Measurements from ENCODE around the gene RNU1-2. TPM values are rescaled to one million over a fixed set of nuclear protein-coding genes. Genes with fewer than 3 reads are reported as not detected.

The RNU1-2 gene
- total RNA-seq, result under 0.01 TPM in 2 replicates

GRCh38 chr1:16895598-16896315 lies at the start of gene RNU1-2:
Gene RNU1-2, plus strand, starts transcription at chr1:16895980.

DNA sequence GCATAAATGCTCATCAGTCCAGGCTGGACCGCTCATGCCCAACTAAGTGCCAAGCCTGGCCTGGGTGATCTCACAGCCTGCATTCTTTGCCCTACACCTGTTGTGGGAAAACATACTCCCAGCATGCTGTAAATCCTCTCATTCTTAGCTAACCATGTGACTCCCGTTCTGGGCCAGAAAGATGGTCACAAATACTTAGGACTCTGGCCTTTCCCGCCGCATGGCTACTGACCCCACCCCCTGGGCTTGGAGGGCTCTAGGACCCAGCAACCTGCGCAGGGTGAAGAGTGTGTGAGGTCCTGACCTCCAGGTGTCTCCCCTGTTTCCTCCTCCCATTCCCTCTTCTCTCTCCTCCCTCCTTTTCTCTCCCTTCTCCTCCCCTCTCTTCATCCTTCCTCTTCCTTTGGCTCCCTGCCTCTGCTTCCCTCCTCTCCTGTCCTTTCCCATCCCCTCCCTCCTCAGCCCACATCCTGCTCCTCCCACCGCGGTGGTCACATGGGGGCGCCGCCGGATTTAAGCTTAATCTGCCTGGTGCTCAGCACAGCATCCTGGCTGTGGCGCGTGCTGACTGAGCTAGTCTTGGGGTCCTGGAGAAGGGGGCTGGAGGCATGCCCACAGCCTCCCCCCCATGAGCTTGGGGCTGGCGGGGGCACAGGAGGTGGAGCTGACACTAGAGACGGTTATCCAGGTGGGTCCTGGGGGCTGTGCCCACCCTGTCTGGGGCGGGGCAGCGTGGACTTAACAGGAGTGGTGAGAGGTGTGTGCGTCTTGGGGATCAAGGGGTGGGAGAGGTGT lies 25.8 kb downstream of the RNU1-2 start, which contains the start of gene CROCC:
Gene CROCC, plus strand, starts transcription at position 541 of the 795 bp plus-strand sequence. Its CDS starts 88 bp downstream, at position 629.

Other genes starting within 250 kb of the RNU1-2 start
- gene RNU1-3, start 229.0 kb upstream of the RNU1-2 start, total RNA-seq, result under 0.01 TPM in 2 replicates
- gene RNU1-4, start 155.5 kb upstream of the RNU1-2 start, total RNA-seq, result under 0.01 TPM in 2 replicates
- gene CROCC, start 26.0 kb downstream of the RNU1-2 start, total RNA-seq, result 14.0 and 15.7 TPM in 2 replicates
- 13.0 and 39.9 TPM in 2 replicates for gene MFAP2, start 84.6 kb downstream of the RNU1-2 start, total RNA-seq
- 38.5 and 66.8 TPM in 2 replicates for gene ATP13A2, start 115.9 kb downstream of the RNU1-2 start, total RNA-seq
- 91.4 and 101 TPM in 2 replicates for gene SDHB, start 158.1 kb downstream of the RNU1-2 start, total RNA-seq
- 0.39 and 0.53 TPM in 2 replicates for gene PADI2, start 223.5 kb downstream of the RNU1-2 start, total RNA-seq